Glomerular endothelial cell (primary cell): ENCODE results near the gene MEGF11. TPM values are rescaled to one million over a fixed set of nuclear protein-coding genes. Genes with fewer than 3 reads are reported as not detected.

Experiments
- DNase-seq: peaks from one replicate; pipeline ENCODE4 v3.0.0-alpha.2; 2011; ENCODE audit warnings: low read depth, low spot score; ENCODE audit errors: extremely low read depth
- total RNA-seq: library from RNA; depleted of rRNA; stranded (reverse); fragments of >200 nt; gene quantifications from 2 replicates; pipeline ENCODE4 v1.2.3, GENCODE V29; 2015

Gene MEGF11
- total RNA-seq, 1 donor from 2014 or later = 0.18 TPM

DNA sequence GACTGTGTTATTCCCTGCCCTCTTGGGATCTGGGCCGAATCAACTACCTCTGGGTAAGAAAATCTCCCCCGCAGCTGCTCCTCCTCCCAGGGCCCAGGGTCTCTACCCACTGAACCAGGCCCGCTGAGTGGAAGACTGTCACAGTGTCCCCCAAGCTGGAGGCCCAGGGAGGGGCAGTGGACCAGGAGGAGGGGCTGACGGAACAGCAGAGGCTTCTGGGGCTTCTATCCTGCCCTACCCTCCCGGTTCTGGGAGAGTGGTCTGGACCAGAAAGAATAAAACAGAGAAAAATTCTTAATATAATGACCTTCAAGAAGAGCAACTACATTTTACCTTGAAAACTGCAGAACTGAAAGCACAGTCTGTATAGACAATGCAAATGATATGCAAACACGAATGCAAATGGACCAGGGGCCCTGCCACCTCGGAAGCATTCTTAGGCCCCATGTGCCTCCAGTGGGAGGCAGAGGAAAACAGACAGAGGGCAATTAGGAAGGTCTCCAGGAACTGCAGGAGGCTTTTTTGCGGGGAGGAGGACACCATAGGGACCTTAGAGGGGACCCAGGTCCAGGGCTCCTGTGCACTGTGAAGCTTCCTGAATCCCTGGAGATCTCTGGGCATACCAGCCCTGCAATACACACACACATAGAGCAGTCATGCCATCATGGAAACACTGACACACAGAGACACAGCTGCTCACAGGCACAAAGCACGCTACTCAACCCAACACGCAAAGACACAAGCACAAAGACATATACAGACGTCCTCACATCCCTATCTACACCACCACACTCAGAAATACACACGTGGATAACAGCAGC lies 12.3 kb downstream of the MEGF11 start:
- DNase-seq = no peak

- no peak for DNase-seq
Observed at GRCh38 chr15:66240240-66240794, 13.2 kb downstream of the MEGF11 start.

- no peak for DNase-seq
Observed at GRCh38 chr15:66239514-66239913, 14.0 kb downstream of the MEGF11 start.

- DNase-seq = no peak
Observed at GRCh38 chr15:66238318-66238717, 15.2 kb downstream of the MEGF11 start.

GRCh38 chr15:66237513-66238235 lies 15.9 kb downstream of the MEGF11 start:
- no peak for DNase-seq

GRCh38 chr15:66236806-66237375 lies 16.7 kb downstream of the MEGF11 start:
- no peak for DNase-seq

DNA sequence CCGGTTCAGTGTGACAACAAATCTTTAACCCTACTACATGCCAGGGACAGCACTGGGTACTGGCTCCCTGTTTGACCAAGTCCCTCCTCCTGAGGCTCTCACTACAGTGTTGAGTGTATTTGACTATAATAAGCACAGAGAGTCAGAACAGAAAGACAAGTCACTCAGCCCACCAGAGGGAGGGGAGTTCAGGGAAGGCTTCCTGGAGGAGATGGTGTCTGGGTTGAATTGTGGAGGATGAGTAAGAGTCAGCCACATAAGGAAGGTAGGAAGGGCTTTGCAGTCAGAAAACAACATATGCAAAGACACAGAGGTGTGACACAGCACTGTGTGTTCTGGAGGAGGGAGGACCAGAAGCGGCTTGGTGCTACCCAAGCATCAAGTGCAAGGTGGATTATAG lies 17.7 kb downstream of the MEGF11 start:
- no peak for DNase-seq

GRCh38 chr15:66234798-66235197 lies 18.8 kb downstream of the MEGF11 start:
- DNase-seq = no peak

GRCh38 chr15:66233487-66234415 lies 19.8 kb downstream of the MEGF11 start:
- DNase-seq = no peak

DNA sequence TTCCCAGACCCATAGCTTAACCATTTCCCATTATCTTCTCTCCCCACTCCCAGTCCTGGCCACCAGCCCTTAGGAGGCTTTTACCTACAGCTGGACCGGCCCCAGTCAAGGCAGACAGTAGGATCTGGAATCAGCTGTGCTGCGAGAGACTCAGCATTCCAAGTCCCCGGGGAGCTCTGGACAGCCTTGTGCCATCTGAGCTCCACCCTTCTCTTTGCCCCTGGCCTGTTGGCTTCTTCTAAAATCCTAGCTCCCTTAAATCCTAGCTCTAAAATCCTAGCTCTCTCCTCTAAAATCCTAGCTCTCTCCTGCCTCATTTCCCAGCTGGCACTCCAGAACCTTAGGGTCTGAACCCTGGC lies 21.3 kb downstream of the MEGF11 start:
- DNase-seq = no peak

- no peak for DNase-seq
Observed at GRCh38 chr15:66231394-66232266, 21.9 kb downstream of the MEGF11 start.

GRCh38 chr15:66229790-66230465 lies 23.6 kb downstream of the MEGF11 start:
- DNase-seq = no peak

DNA sequence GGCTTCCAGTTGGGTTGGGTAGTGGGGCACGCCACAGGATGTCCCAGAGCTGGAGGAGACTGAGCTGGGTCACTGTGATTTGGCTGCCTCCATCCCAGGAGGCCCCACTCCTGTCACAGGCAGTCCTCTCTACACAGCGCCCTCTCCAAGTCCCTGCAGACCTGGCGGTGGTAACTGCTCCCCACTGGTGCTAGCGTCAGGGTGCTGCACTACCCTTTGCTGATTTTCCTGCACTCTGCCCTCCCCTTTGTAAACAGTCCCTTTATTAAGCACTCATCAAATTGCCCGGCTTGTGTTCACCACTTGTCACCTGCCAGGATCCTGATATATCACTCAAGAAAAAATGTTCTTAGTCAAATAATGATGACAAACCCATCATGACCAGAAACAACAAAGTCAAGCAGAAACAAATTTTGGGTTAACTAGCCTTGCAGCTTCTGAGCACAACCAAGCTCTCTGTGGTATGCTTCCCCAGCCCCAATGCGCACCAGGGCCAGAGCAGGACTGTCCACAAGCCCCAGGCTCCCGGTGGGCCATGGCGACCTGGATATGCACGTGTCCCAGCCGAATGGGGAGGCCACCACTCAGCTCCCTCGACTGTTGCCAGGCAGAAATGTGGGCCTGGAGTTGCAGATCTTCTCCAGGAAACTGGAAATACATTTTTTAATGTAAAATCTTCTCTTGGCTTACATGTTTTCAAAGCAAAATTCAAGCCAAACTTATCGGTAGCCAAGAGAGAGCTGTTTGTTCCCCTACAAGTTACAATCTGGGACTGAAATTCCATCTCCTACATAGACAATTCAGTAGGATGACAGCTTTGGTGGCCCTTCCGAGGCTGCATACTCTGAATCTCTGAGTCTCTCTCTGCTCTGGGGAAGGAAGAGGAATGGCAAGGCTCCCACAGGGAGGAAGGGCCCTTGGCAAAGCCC lies 24.5 kb downstream of the MEGF11 start:
- DNase-seq = no peak

GRCh38 chr15:66226736-66227135 lies 26.8 kb downstream of the MEGF11 start:
- no peak for DNase-seq

GRCh38 chr15:66225656-66226274 lies 27.8 kb downstream of the MEGF11 start:
- no peak for DNase-seq

GRCh38 chr15:66224946-66225345 lies 28.6 kb downstream of the MEGF11 start:
- no peak for DNase-seq
